GM19240 (cell line): ENCODE results near the gene POMP.
A peak's percentile ranks its signal among the peaks of the same experiment; 100 is the strongest.

ENCODE experiments used
- DNase-seq: peaks from one replicate; pipeline ENCODE4 v3.0.0; 2011; ENCODE audit warnings: low spot score; ENCODE audit not compliant: insufficient read length

POMP gene

GRCh38 chr13:28658796-28659620 lies at the start of gene POMP:
Gene POMP (plus strand): TSS chr13:28659130. CDS start chr13:28659185, 55 bp downstream.
- peak; percentile 63 for DNase-seq

GRCh38 chr13:28609381-28609780 lies 49.5 kb upstream of the POMP start:
- no peak for DNase-seq

- DNase-seq = no peak
Measured at GRCh38 chr13:28609926-28610325, 49.0 kb upstream of the POMP start.

GRCh38 chr13:28610996-28611395 lies 47.9 kb upstream of the POMP start:
- no peak for DNase-seq

GRCh38 chr13:28611654-28612131 lies 47.2 kb upstream of the POMP start:
- DNase-seq = no peak

- no peak for DNase-seq
Measured at GRCh38 chr13:28613562-28613961, 45.4 kb upstream of the POMP start.

- no peak for DNase-seq
Measured at GRCh38 chr13:28615916-28616446, 42.9 kb upstream of the POMP start.

GRCh38 chr13:28618230-28618994 lies 40.5 kb upstream of the POMP start:
- no peak for DNase-seq

GRCh38 chr13:28620011-28620830 lies 38.7 kb upstream of the POMP start:
- no peak for DNase-seq

GRCh38 chr13:28621449-28621848 lies 37.5 kb upstream of the POMP start:
- DNase-seq = no peak

- DNase-seq = no peak
Measured at GRCh38 chr13:28622286-28622685, 36.6 kb upstream of the POMP start.

GRCh38 chr13:28623782-28624706 lies 34.9 kb upstream of the POMP start:
- no peak for DNase-seq

GRCh38 chr13:28624707-28625432 lies 34.1 kb upstream of the POMP start:
- DNase-seq = no peak

- no peak for DNase-seq
Measured at GRCh38 chr13:28626266-28626665, 32.7 kb upstream of the POMP start.

- no peak for DNase-seq
Measured at GRCh38 chr13:28628241-28628640, 30.7 kb upstream of the POMP start.

- DNase-seq = no peak
Measured at GRCh38 chr13:28630869-28631268, 28.1 kb upstream of the POMP start.

GRCh38 chr13:28631801-28632200 lies 27.1 kb upstream of the POMP start:
- no peak for DNase-seq

- DNase-seq = no peak
Measured at GRCh38 chr13:28636069-28636468, 22.9 kb upstream of the POMP start.

- DNase-seq = no peak
Measured at GRCh38 chr13:28636677-28637317, 22.1 kb upstream of the POMP start.
